GM21526 (cell line): ENCODE data around the gene LCORL.

ENCODE experiments used
- ATAC-seq: cut with Tn5 transposase; IDR thresholded peaks from one replicate; pipeline ENCODE4 v1.9.1; 2021; ENCODE audit warnings: moderate library complexity; ENCODE audit not compliant: unreplicated experiment, low FRiP score

LCORL gene

GRCh38 chr4:17941731-17942130, 79.8 kb downstream of the LCORL start:
- no peak for ATAC-seq

- no peak for ATAC-seq
Measured at GRCh38 chr4:17939054-17939453, 82.5 kb downstream of the LCORL start.

GRCh38 chr4:17934286-17934685, 87.3 kb downstream of the LCORL start:
- no peak for ATAC-seq

GRCh38 chr4:17933126-17933525, 88.4 kb downstream of the LCORL start:
- ATAC-seq = no peak

- ATAC-seq = no peak
Measured at GRCh38 chr4:17932041-17932440, 89.5 kb downstream of the LCORL start.

- no peak for ATAC-seq
Measured at GRCh38 chr4:17930256-17930655, 91.3 kb downstream of the LCORL start.

GRCh38 chr4:17924189-17924588, 97.4 kb downstream of the LCORL start:
- ATAC-seq = no peak

- no peak for ATAC-seq
Measured at GRCh38 chr4:17921451-17921850, 100.1 kb downstream of the LCORL start.

- no peak for ATAC-seq
Measured at GRCh38 chr4:17920681-17921080, 100.9 kb downstream of the LCORL start.

DNA sequence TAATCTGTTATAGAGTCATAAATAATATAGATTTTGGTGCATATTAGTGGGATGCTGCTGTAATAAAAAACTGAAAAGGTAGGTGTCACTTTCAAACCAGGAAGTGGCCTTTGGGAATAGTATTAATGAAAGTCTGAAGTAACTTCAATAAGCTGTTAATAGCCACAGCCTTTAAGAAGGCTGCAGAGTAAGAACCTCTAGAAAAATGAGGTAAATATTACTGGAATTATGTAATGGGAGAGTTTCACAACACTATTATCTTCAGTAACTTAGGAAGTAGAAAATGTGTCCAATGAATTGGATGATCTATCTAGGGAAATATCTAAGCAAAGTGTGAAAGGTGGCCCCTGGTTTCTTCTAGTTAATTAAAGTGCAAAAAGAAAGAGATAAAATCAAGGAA, 106.1 kb downstream of the LCORL start:
- no peak for ATAC-seq

- no peak for ATAC-seq
Measured at GRCh38 chr4:17912011-17912410, 109.5 kb downstream of the LCORL start.

- ATAC-seq = no peak
Measured at GRCh38 chr4:17911608-17912007, 109.9 kb downstream of the LCORL start.

GRCh38 chr4:17898553-17899055, 123.0 kb downstream of the LCORL start:
- ATAC-seq = no peak

DNA sequence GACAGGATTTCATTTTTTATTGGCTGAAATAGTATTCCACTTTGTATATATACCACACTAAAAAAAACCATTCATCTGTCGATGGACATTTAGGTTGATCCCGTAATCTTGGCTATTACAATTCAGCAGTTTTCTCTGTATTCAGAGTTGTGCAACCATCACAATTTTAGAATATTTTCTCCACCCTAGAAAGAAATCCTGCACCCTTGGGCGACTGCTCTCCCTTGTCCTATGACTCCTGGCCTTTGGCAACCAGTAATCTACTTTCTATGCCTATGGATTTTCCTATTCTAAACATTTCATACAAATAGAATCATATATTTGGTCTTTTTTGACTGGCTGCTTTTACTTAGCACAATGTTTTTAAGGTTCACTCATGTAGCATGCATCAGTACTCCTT, 126.1 kb downstream of the LCORL start:
- no peak for ATAC-seq

DNA sequence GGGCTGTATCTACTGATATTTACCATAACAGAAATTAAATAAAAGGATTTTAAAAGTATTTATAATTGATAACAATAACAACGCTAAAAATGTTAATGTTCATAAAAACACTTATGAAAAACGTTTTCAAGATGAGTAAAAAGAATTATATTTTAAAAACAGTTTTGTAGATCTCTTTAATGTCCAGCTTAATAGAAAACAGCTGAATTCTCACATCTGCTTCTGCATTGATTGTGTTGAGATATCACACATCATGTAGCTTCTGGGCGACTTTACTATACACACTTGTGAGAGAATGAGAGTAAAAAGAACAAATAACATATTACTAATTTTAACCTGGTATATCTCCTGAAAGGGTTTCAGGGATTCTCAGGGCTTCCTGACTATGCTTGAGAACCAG, 127.1 kb downstream of the LCORL start:
- no peak for ATAC-seq

DNA sequence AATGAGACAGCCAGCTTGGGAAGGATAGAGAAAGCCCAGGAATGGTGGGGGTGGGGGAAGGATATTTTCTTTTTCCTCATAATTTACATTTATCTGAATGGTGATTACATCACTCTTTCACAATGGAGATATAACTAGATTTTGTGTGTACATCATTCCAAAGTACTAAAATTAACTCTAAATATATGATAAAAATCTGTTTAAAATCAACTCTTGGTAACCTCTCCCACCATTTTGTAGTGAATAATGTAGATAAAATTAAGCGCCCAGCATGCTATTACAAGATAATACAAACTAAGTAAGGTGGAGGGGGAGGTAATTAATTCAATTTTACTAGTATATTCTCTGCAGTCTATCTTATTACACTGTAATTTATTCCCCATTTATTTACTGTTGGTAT, 131.9 kb downstream of the LCORL start:
- no peak for ATAC-seq

DNA sequence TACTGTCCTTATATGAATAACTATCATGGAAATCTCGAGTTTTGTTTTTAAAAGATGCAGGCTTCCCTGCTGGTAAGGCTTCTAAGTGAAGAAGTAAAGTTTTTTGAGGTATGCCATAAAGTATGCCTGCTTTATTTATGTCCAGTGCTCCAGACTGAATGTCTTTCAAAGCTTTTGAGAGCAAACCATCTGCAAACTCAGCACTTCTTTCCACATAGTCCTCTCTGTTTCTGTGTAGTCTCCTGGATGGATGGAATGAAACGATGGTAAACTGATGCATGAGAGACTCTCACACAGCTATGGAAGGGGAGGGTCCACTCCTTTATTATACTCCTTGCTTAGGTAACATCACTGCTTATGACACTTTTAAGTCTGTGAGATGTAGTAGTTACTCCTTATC, 137.0 kb downstream of the LCORL start:
- ATAC-seq = no peak

DNA sequence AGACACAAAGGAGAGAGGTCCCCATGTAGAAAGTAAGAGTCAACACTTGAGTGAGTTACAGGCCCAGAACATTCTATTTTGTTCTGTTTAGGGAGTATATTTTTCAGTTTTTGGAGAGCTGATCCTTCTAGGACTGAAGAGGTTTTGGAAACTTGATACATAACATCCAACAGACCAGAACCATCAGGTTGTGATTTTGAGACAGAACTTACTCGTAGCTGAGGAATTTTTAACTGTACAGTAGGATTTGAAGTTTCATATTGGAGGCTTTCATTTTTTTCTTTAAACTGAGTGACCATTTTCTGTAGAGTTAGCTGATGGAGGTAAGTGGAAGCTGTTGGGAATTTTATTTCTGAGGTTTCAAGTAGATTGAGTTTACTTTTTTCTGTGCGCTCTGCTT, 137.5 kb downstream of the LCORL start:
- ATAC-seq = no peak

- ATAC-seq = no peak
Measured at GRCh38 chr4:17877661-17878060, 143.9 kb downstream of the LCORL start.

- no peak for ATAC-seq
Measured at GRCh38 chr4:17876943-17877342, 144.6 kb downstream of the LCORL start.

DNA sequence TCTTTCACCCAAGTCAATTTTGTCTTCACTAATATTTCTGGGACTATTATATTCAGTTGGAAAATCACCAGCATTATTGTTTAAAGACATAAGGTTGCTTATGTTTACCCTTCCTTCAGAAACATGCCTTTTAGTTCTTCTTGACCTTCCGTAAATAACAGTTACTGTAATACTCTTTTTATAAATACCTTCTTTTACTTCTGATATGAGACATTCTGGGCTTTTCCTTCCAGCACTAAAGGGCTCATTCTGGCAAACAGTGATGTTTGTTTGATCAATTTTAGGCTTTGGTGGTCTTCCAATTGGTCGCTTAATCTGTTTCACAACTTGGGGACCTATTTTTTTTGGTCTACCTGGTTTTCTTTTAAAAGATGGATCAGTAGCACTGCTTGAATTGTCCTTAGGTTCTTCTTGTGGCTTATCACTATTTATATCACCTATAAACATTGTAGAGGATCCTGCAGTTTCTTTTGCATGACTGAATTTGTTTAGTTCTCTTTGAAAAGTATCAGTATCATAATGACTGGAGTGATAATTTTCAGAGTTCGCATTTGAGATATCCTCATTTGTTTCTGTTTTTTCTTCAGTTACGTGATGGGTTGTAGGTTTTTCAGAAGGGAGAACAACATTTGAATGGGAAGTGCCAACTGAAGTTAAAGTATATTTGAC, 146.0 kb downstream of the LCORL start:
- peak; percentile 96 for ATAC-seq

- no peak for ATAC-seq
Measured at GRCh38 chr4:17869327-17869726, 152.2 kb downstream of the LCORL start.

DNA sequence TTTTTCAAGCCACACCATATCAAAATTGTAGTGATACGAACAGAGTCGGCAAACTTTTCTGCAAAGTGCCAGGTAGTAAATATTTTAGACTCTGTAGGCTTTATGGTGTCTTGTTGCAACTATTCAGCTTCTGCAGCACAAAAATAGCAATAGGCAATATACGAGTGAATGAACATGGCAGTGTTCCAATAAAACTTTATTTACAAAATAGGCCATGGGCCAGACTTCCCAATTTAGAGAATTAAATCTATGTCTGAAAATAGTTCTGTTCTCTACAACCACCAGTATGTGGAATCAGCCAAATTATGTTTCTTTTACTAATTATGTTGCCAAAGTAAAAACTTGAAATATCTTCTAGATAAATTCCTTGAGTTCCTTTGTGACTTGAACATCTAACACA, 154.3 kb downstream of the LCORL start:
- ATAC-seq = no peak
